HCT116 (cell line): ENCODE measurements around the gene RBBP6. TPM values are rescaled to one million over a fixed set of nuclear protein-coding genes. Genes with fewer than 3 reads are reported as not detected.

Experiments used
- ATAC-seq: fragments of 200-7000 bp; cut with Tn5 transposase; 2 replicates; pipeline ENCODE4 v1.9.1; 2020; ENCODE audit warnings: mild to moderate bottlenecking, moderate library complexity
- BruUV-seq: library from RNA; stranded (reverse); fragments of 400-500 nt; replicated peaks from 2 replicates; lab custom pipeline; 2021; lab: Mats Ljungman, UMichigan
- CTCF ChIA-PET: fragments of 300-600 bp; sonication (Branson Sonifier 250); formaldehyde crosslinking; loops from one replicate; lab custom pipeline; 2021; ENCODE audit warnings: antibody characterized with exemption; lab: Charles Lee
- POLR2A ChIA-PET: fragments of 300-600, 350-600 bp; sonication (Branson Sonifier 250); formaldehyde crosslinking; loops from one replicate; lab custom pipeline; 2021; ENCODE audit warnings: antibody characterized with exemption; lab: Charles Lee
- RAD21 ChIA-PET, 2 experiments: fragments of 300-600 bp; sonication (Branson Sonifier 250); formaldehyde crosslinking; loops; one replicate each; lab custom pipeline; 2023; ENCODE audit warnings: low total read pairs in 2 of 2; ENCODE audit not compliant: uncharacterized antibody in 2 of 2, unreplicated experiment in 2 of 2, low non-redundant PET in 1 of 2; lab: Charles Lee
- DNase-seq: peaks from one replicate; pipeline ENCODE4 v3.0.0-alpha.2; 2010; ENCODE audit warnings: low read depth, low spot score
- H2AFZ ChIP-seq: fragments of 200-600 bp; shearing (Covaris generic), sonication (generic); 2 replicates; pipeline ENCODE4 v1.6.1; 2017; ENCODE audit warnings: low read depth, mixed run types, mixed read lengths, antibody characterized with exemption, low read length; ENCODE audit not compliant: poor library complexity, severe bottlenecking
- H3K27ac ChIP-seq: 2 replicates; pipeline ENCODE4 v1.5.1; 2012; ENCODE audit warnings: low read depth, low read length
- H3K27me3 ChIP-seq: fragments of 200-600 bp; sonication (generic); 2 replicates; pipeline ENCODE4 v1.6.1; 2016; ENCODE audit warnings: mixed run types, low read length, mixed read lengths; ENCODE audit not compliant: insufficient read depth
- H3K36me3 ChIP-seq, 2 experiments: fragments of 200-500 bp in 1 of 2; fragments of 200-600 bp in 1 of 2; sonication (Bioruptor generic) in 1 of 2; sonication (generic) in 1 of 2; 2 replicates each; pipeline versions ENCODE4 v1.5.1 to v1.6.1; 2014 to 2016; ENCODE audit warnings: low read length in 2 of 2, inconsistent platforms in 1 of 2, mixed read lengths in 1 of 2, mixed run types in 1 of 2; ENCODE audit not compliant: insufficient read depth in 2 of 2, control insufficient read depth in 1 of 2
- H3K4me1 ChIP-seq, 2 experiments: fragments of 200-600 bp in 1 of 2; sonication (generic) in 1 of 2; 2 replicates each; pipeline versions ENCODE4 v1.5.1 to v1.6.1; 2012 to 2017; ENCODE audit warnings: low read length in 2 of 2, inconsistent platforms in 1 of 2, mild to moderate bottlenecking in 1 of 2, mixed read lengths in 1 of 2, mixed run types in 1 of 2, moderate library complexity in 1 of 2; ENCODE audit not compliant: insufficient read depth in 2 of 2, control insufficient read depth in 1 of 2
- H3K4me2 ChIP-seq: fragments of 200-600 bp; sonication (generic); 2 replicates; pipeline ENCODE4 v1.6.1; 2017; ENCODE audit warnings: mixed run types, low read length, mixed read lengths
- H3K4me3 ChIP-seq, 2 experiments: fragments of 200-600 bp in 1 of 2; sonication (generic) in 1 of 2; replicated peaks in 1 of 2; 2 replicates each; pipeline ENCODE4 v1.5.1; 2011 to 2016; ENCODE audit warnings: low read length in 2 of 2, control low read depth in 1 of 2, low read depth in 1 of 2, mild to moderate bottlenecking in 1 of 2, mixed read lengths in 1 of 2, mixed run types in 1 of 2
- H3K79me2 ChIP-seq: fragments of 200-600 bp; sonication (generic); 2 replicates; pipeline ENCODE4 v1.6.1; 2017; ENCODE audit warnings: mild to moderate bottlenecking, mixed run types, low read length, moderate library complexity, mixed read lengths; ENCODE audit not compliant: insufficient read depth
- H3K9ac ChIP-seq: fragments of 200-600 bp; sonication (generic); 2 replicates; pipeline ENCODE4 v1.6.1; 2016; ENCODE audit warnings: low read length, mixed read lengths
- H3K9me2 ChIP-seq: fragments of 200-600 bp; sonication (generic), shearing (Covaris generic); 2 replicates; pipeline ENCODE4 v1.6.1; 2017; ENCODE audit warnings: mixed run types, mild to moderate bottlenecking, moderate library complexity; ENCODE audit not compliant: insufficient read depth
- H3K9me3 ChIP-seq, 2 experiments: fragments of 200-500 bp in 1 of 2; fragments of 200-600 bp in 1 of 2; sonication (Bioruptor generic) in 1 of 2; sonication (generic) in 1 of 2; 2 replicates each; pipeline ENCODE4 v1.6.1; 2014 to 2017; ENCODE audit warnings: low read length in 2 of 2, mixed read lengths in 2 of 2, inconsistent platforms in 1 of 2, low read depth in 1 of 2, mild to moderate bottlenecking in 1 of 2, mixed run types in 1 of 2, moderate library complexity in 1 of 2; ENCODE audit not compliant: control insufficient read depth in 1 of 2, insufficient read depth in 1 of 2
- H4K20me1 ChIP-seq: fragments of 200-600 bp; sonication (generic), shearing (Covaris generic); 2 replicates; pipeline ENCODE4 v1.6.1; 2017; ENCODE audit warnings: mixed run types, mild to moderate bottlenecking, moderate library complexity; ENCODE audit not compliant: insufficient read depth
- ATF3 ChIP-seq: IDR thresholded peaks from 2 replicates; pipeline ENCODE4 v1.6.1; 2012
- CEBPB ChIP-seq: IDR thresholded peaks from 2 replicates; pipeline ENCODE4 v1.6.1; 2012; ENCODE audit warnings: low read depth
- EGR1 ChIP-seq: IDR thresholded peaks from 2 replicates; pipeline ENCODE4 v1.6.1; 2012; ENCODE audit warnings: low read depth
- ELF1 ChIP-seq: IDR thresholded peaks from 2 replicates; pipeline ENCODE4 v1.6.1; 2012; ENCODE audit warnings: low read depth, borderline replicate concordance
- EZH2 ChIP-seq: fragments of 200-600 bp; sonication (generic); IDR thresholded peaks from 2 replicates; pipeline ENCODE4 v1.6.1; 2017; ENCODE audit warnings: antibody characterized with exemption, mixed run types
- EZH2phosphoT487 ChIP-seq: fragments of 200-600 bp; IDR thresholded peaks from 2 replicates; pipeline ENCODE4 v1.6.1; 2018; ENCODE audit warnings: antibody characterized with exemption, borderline replicate concordance
- FOSL1 ChIP-seq: IDR thresholded peaks from 2 replicates; pipeline ENCODE4 v1.6.1; 2012; ENCODE audit warnings: low read depth
- JUND ChIP-seq: IDR thresholded peaks from 2 replicates; pipeline ENCODE4 v1.6.1; 2012
- MAX ChIP-seq: IDR thresholded peaks from 2 replicates; pipeline ENCODE4 v1.6.1; 2012
- POLR2AphosphoS5 ChIP-seq: IDR thresholded peaks from 2 replicates; pipeline ENCODE4 v1.6.1; 2011; ENCODE audit warnings: mild to moderate bottlenecking, low read depth, low read length, moderate library complexity
- RAD21 ChIP-seq: IDR thresholded peaks from 2 replicates; pipeline ENCODE4 v1.6.1; 2012; ENCODE audit warnings: low read depth, mild to moderate bottlenecking
- REST ChIP-seq: IDR thresholded peaks from 2 replicates; pipeline ENCODE4 v1.6.1; 2012; ENCODE audit warnings: low read depth
- SIN3A ChIP-seq: IDR thresholded peaks from 2 replicates; pipeline ENCODE4 v1.6.1; 2012; ENCODE audit warnings: low read depth
- SP1 ChIP-seq: IDR thresholded peaks from 2 replicates; pipeline ENCODE4 v1.6.1; 2012; ENCODE audit warnings: low read depth
- SRF ChIP-seq: IDR thresholded peaks from 2 replicates; pipeline ENCODE4 v1.6.1; 2012; ENCODE audit warnings: low read depth
- YY1 ChIP-seq: IDR thresholded peaks from 2 replicates; pipeline ENCODE4 v1.6.1; 2011; ENCODE audit warnings: low read length, low read depth, moderate library complexity, mild to moderate bottlenecking; ENCODE audit not compliant: insufficient replicate concordance; ENCODE audit errors: extremely low read depth
- ZFX ChIP-seq: fragments of 450-650 bp; IDR thresholded peaks from 2 replicates; pipeline ENCODE4 v1.6.1; 2017
- ZNF274 ChIP-seq: fragments of 200-500 bp; sonication (Bioruptor generic); IDR thresholded peaks from 2 replicates; pipeline ENCODE4 v1.6.1; 2014; ENCODE audit warnings: mild to moderate bottlenecking, low read depth, low read length, inconsistent platforms
- intact Hi-C: fragments of 100-400 bp; cut with micrococcal nuclease; formaldehyde crosslinking; loops from 2 replicates; pipeline ENCODE4 v1.10.0; 2022
- total RNA-seq: library from RNA; stranded (reverse); gene quantifications from one replicate; pipeline ENCODE4 v1.2.1, GENCODE V29; 2021; ENCODE audit not compliant: unreplicated experiment

The RBBP6 gene
- total RNA-seq, 1 experiment from 2014 or later, result 52.4 TPM

GRCh38 chr16:24583494-24583893 lies 44.1 kb downstream of the RBBP6 start:
- CTCF ChIA-PET, result no interaction called here
- intact Hi-C loops, result no loop called here
- DNase-seq (no peak), ATAC-seq (no peak)
- Histone ChIP-seq H3K36me3 (no peaks in the 10 kb centered on the region), H4K20me1 (no peaks in the 10 kb centered on the region), H3K9me2 (no peaks in the 10 kb centered on the region), H2AFZ (no peak overlapping the region), H3K4me3 (no peak overlapping the region), H3K79me2 (no peaks in the 10 kb centered on the region), H3K4me2 (no peak overlapping the region), H3K27me3 (no peaks in the 10 kb centered on the region), H3K9ac (no peak overlapping the region), H3K4me1 (peaks cover 0 to 7% of the 10 kb centered on the region in 2 experiments; a peak in 2 of 4 replicates), H3K9me3 (no peaks in the 10 kb centered on the region), H3K27ac (no peak overlapping the region)
- TF ChIP-seq EZH2phosphoT487, result no peak
- TF ChIP-seq FOSL1, result no peak
- no peak for TF ChIP-seq YY1
- no peak for TF ChIP-seq ZNF274
- no peak for TF ChIP-seq MAX
- no peak for TF ChIP-seq ATF3
- no peak for TF ChIP-seq ELF1
- no peak for TF ChIP-seq EGR1
- no peak for TF ChIP-seq ZFX
- TF ChIP-seq POLR2AphosphoS5, result no peak
- no peak for TF ChIP-seq SIN3A
- no peak for TF ChIP-seq SP1
- no peak for TF ChIP-seq CEBPB
- TF ChIP-seq EZH2, result no peak
- TF ChIP-seq SRF, result no peak
- no peak for TF ChIP-seq JUND
- no peak for TF ChIP-seq RAD21
- no peak for TF ChIP-seq REST
- RAD21 ChIA-PET, result no interaction called here
- no TSS peak for BruUV-seq
- POLR2A ChIA-PET, result no interaction called here
